ENCODE data around the gene ADAM33.

GRCh38 chr20:3661060-3661813, 20.6 kb downstream of the ADAM33 start:
- TF ChIP-seq RAD21 (IDR thresholded peaks at IDR 0.05) (no peak), CTCF (IDR thresholded peaks at IDR 0.05; ENCODE audit: low read depth, low read length, missing input control) (no peak), FOXA1 (IDR thresholded peaks at IDR 0.05) (no peak), MAX (IDR thresholded peaks at IDR 0.05) (no peak), ZBTB33 (IDR thresholded peaks at IDR 0.05) (no peak), REST (IDR thresholded peaks at IDR 0.05) (no peak)
